NCI-H187 treated with DMSO at 0.1 percent for 48 hours (cell line): ENCODE data around the gene SLC48A1.

Experiments used
- DNase-seq: peaks from one replicate; lab custom pipeline; 2025; lab: John Stamatoyannopoulos, UW

SLC48A1 gene

GRCh38 chr12:47744005-47744651, 28.9 kb upstream of the SLC48A1 start:
- DNase-seq = peak; percentile 34

GRCh38 chr12:47744778-47745436, 28.1 kb upstream of the SLC48A1 start:
- DNase-seq = no peak

GRCh38 chr12:47745485-47746041, 27.5 kb upstream of the SLC48A1 start:
- no peak for DNase-seq

- DNase-seq = no peak
These were observed 27.0 kb upstream of the SLC48A1 start for GRCh38 chr12:47746073-47746472.

GRCh38 chr12:47746523-47746922, 26.5 kb upstream of the SLC48A1 start:
- DNase-seq = no peak

- no peak for DNase-seq
These were observed 25.9 kb upstream of the SLC48A1 start for GRCh38 chr12:47747126-47747525.

GRCh38 chr12:47747596-47748506, 25.2 kb upstream of the SLC48A1 start:
- DNase-seq = no peak

GRCh38 chr12:47748507-47748828, 24.6 kb upstream of the SLC48A1 start:
- DNase-seq = no peak

- DNase-seq = no peak
These were observed 24.1 kb upstream of the SLC48A1 start for GRCh38 chr12:47748899-47749298.

GRCh38 chr12:47750229-47750798, 22.7 kb upstream of the SLC48A1 start:
- no peak for DNase-seq

- DNase-seq = no peak
These were observed 22.0 kb upstream of the SLC48A1 start for GRCh38 chr12:47750916-47751470.

GRCh38 chr12:47751561-47751960, 21.5 kb upstream of the SLC48A1 start:
- DNase-seq = no peak

GRCh38 chr12:47752121-47752520, 20.9 kb upstream of the SLC48A1 start:
- no peak for DNase-seq

- no peak for DNase-seq
These were observed 20.5 kb upstream of the SLC48A1 start for GRCh38 chr12:47752552-47752951.

GRCh38 chr12:47753021-47754001, 19.7 kb upstream of the SLC48A1 start:
- DNase-seq = no peak

GRCh38 chr12:47754126-47754525, 18.9 kb upstream of the SLC48A1 start:
- no peak for DNase-seq

GRCh38 chr12:47754881-47755280, 18.2 kb upstream of the SLC48A1 start:
- DNase-seq = no peak

- no peak for DNase-seq
These were observed 17.1 kb upstream of the SLC48A1 start for GRCh38 chr12:47755655-47756562.

GRCh38 chr12:47757364-47757839, 15.6 kb upstream of the SLC48A1 start:
- no peak for DNase-seq
